SW480 (cell line): ENCODE measurements around the gene ADGRG1.

Experiments
- DNase-seq: peaks from one replicate; pipeline ENCODE4 v3.0.0-alpha.2; 2016; ENCODE audit warnings: low spot score

Gene ADGRG1

GRCh38 chr16:57648581-57649442 lies 20.4 kb downstream of the ADGRG1 start:
- DNase-seq: peak; percentile 69

GRCh38 chr16:57649443-57649751 lies 21.0 kb downstream of the ADGRG1 start:
- DNase-seq: no peak

GRCh38 chr16:57649846-57650245 lies 21.4 kb downstream of the ADGRG1 start:
- DNase-seq: no peak

- DNase-seq: no peak
These were observed 23.2 kb downstream of the ADGRG1 start for GRCh38 chr16:57651344-57652333.

- no peak for DNase-seq
These were observed 24.5 kb downstream of the ADGRG1 start for GRCh38 chr16:57652695-57653471.

- no peak for DNase-seq
These were observed 25.5 kb downstream of the ADGRG1 start for GRCh38 chr16:57653936-57654335.

- DNase-seq: no peak
These were observed 28.0 kb downstream of the ADGRG1 start for GRCh38 chr16:57656342-57656955.

GRCh38 chr16:57657228-57657627 lies 28.8 kb downstream of the ADGRG1 start:
- no peak for DNase-seq

GRCh38 chr16:57658130-57658877 lies 29.9 kb downstream of the ADGRG1 start:
- no peak for DNase-seq

GRCh38 chr16:57658878-57659674 lies 30.6 kb downstream of the ADGRG1 start:
- DNase-seq: no peak

- no peak for DNase-seq
These were observed 32.5 kb downstream of the ADGRG1 start for GRCh38 chr16:57660715-57661463.

- no peak for DNase-seq
These were observed 33.1 kb downstream of the ADGRG1 start for GRCh38 chr16:57661510-57661909.

GRCh38 chr16:57661936-57662906 lies 33.8 kb downstream of the ADGRG1 start:
- no peak for DNase-seq

- no peak for DNase-seq
These were observed 35.0 kb downstream of the ADGRG1 start for GRCh38 chr16:57663436-57663835.

- DNase-seq: no peak
These were observed 35.7 kb downstream of the ADGRG1 start for GRCh38 chr16:57663917-57664661.

GRCh38 chr16:57664662-57665025 lies 36.2 kb downstream of the ADGRG1 start:
- DNase-seq: no peak

GRCh38 chr16:57665541-57665940 lies 37.1 kb downstream of the ADGRG1 start:
- no peak for DNase-seq
